H1 (cell line): Measurements from ENCODE around the gene NTNG2. TPM values are rescaled to one million over a fixed set of nuclear protein-coding genes. Genes with fewer than 3 reads are reported as not detected.

Experiments
- CTCF ChIA-PET: fragments of 300-600 bp; sonication (Branson Sonifier 250); formaldehyde crosslinking; loops from one replicate; lab custom pipeline; 2021; ENCODE audit not compliant: partially characterized antibody; lab: Charles Lee
- POLR2A ChIA-PET: fragments of 300-600 bp; sonication (Branson Sonifier 250); formaldehyde crosslinking; loops from one replicate; lab custom pipeline; 2021; ENCODE audit warnings: inconsistent platforms; ENCODE audit not compliant: partially characterized antibody; lab: Charles Lee
- DNase-seq, 2 experiments: peaks; one replicate each; pipeline versions ENCODE4 v3.0.0 to v3.0.0-alpha.2; 2010 to 2022; ENCODE audit warnings: low spot score in 2 of 2, low read depth in 1 of 2, mixed read lengths in 1 of 2
- FAIRE-seq: peaks from 2 replicates; lab custom pipeline; 2011; peaks lifted over from hg19 to GRCh38; lab: Jason Lieb, UNC
- H2AFZ ChIP-seq: 2 replicates; pipeline ENCODE4 v1.8.1; 2012; ENCODE audit warnings: low read length, inconsistent platforms
- H2AK5ac ChIP-seq: 2 replicates; pipeline ENCODE4 v1.6.1; 2013; ENCODE audit warnings: low read depth, low read length
- H2BK120ac ChIP-seq: replicated peaks from 2 replicates; pipeline ENCODE3; 2013; ENCODE audit warnings: low read depth, low read length, inconsistent platforms
- H2BK12ac ChIP-seq: 2 replicates; pipeline ENCODE4 v1.6.1; 2013; ENCODE audit warnings: low read depth, low read length
- H2BK15ac ChIP-seq: 2 replicates; pipeline ENCODE4 v1.6.1; 2013; ENCODE audit warnings: low read length
- H2BK20ac ChIP-seq: 2 replicates; pipeline ENCODE4 v1.6.1; 2013; ENCODE audit warnings: low read length
- H2BK5ac ChIP-seq: 2 replicates; pipeline ENCODE4 v1.6.1; 2013; ENCODE audit warnings: low read depth, low read length
- H3K14ac ChIP-seq: 2 replicates; pipeline ENCODE4 v1.6.1; 2013; ENCODE audit warnings: inconsistent platforms; ENCODE audit not compliant: insufficient read length
- H3K18ac ChIP-seq: 2 replicates; pipeline ENCODE4 v1.6.1; 2013; ENCODE audit warnings: low read length; ENCODE audit errors: extremely low read depth
- H3K23ac ChIP-seq: 2 replicates; pipeline ENCODE4 v1.6.1; 2013; ENCODE audit warnings: inconsistent platforms; ENCODE audit not compliant: insufficient read length
- H3K23me2 ChIP-seq: 2 replicates; pipeline ENCODE4 v1.6.1; 2013; ENCODE audit warnings: low read depth, low read length
- H3K27ac ChIP-seq: 2 replicates; pipeline ENCODE4 v1.6.1; 2011; ENCODE audit warnings: low read depth, low read length, inconsistent platforms
- H3K27me3 ChIP-seq, 4 experiments: replicated peaks in 1 of 4; 1 replicate in 1 of 4; 2 replicates in 3 of 4; pipeline versions ENCODE4 v1.6.1 to v1.8.1; 2011 to 2013; ENCODE audit warnings: low read length in 3 of 4, mild to moderate bottlenecking in 3 of 4, inconsistent platforms in 2 of 4, mixed read lengths in 2 of 4, moderate library complexity in 1 of 4; ENCODE audit not compliant: control insufficient read depth in 3 of 4, insufficient read depth in 3 of 4; ENCODE audit errors: extremely low read depth in 1 of 4
- H3K36me3 ChIP-seq, 4 experiments: 2 replicates each; pipeline versions ENCODE4 v1.6.1 to v1.8.1; 2011 to 2013; ENCODE audit warnings: mild to moderate bottlenecking in 4 of 4, low read length in 3 of 4, moderate library complexity in 2 of 4, control low read depth in 1 of 4, inconsistent platforms in 1 of 4; ENCODE audit not compliant: insufficient read depth in 4 of 4, control insufficient read depth in 2 of 4
- H3K4ac ChIP-seq: replicated peaks from 2 replicates; pipeline ENCODE3; 2013; ENCODE audit warnings: low read length, low read depth, mixed read lengths, inconsistent platforms; ENCODE audit not compliant: insufficient read length
- H3K4me1 ChIP-seq, 4 experiments: replicated peaks in 1 of 4; 1 replicate in 1 of 4; 2 replicates in 3 of 4; pipeline versions ENCODE4 v1.6.1 to v1.8.1; 2011 to 2013; ENCODE audit warnings: low read length in 3 of 4, inconsistent platforms in 2 of 4, mixed read lengths in 1 of 4; ENCODE audit not compliant: insufficient read depth in 4 of 4, control insufficient read depth in 3 of 4
- H3K4me2 ChIP-seq, 2 experiments: 2 replicates each; pipeline versions ENCODE4 v1.6.1 to v1.8.1; 2011 to 2013; ENCODE audit warnings: low read depth in 2 of 2, low read length in 2 of 2, control low read depth in 1 of 2, inconsistent platforms in 1 of 2, mild to moderate bottlenecking in 1 of 2; ENCODE audit not compliant: insufficient read depth in 1 of 2
- H3K4me3 ChIP-seq, 4 experiments: fragments of 200-600, 300-600 bp in 1 of 4; sonication (generic), shearing (Covaris generic), sonication (Bioruptor Twin) in 1 of 4; 2 replicates each; pipeline versions ENCODE4 v1.5.1 to v1.8.1; 2011 to 2016; ENCODE audit warnings: low read length in 4 of 4, low read depth in 3 of 4, control low read depth in 2 of 4, inconsistent platforms in 2 of 4, mild to moderate bottlenecking in 2 of 4, mixed read lengths in 1 of 4, moderate library complexity in 1 of 4; ENCODE audit not compliant: insufficient read depth in 2 of 4; ENCODE audit errors: extremely low read depth in 1 of 4
- H3K56ac ChIP-seq: replicated peaks from 2 replicates; pipeline ENCODE3; 2013; ENCODE audit warnings: low read depth, mild to moderate bottlenecking, mixed read lengths, low read length, inconsistent platforms; ENCODE audit not compliant: insufficient read length
- H3K79me1 ChIP-seq: 2 replicates; pipeline ENCODE4 v1.6.1; 2013; ENCODE audit warnings: low read depth, low read length, control low read depth
- H3K79me2 ChIP-seq, 2 experiments: 2 replicates each; pipeline versions ENCODE4 v1.6.1 to v1.8.1; 2012 to 2013; ENCODE audit warnings: low read length in 2 of 2, mild to moderate bottlenecking in 2 of 2, inconsistent platforms in 1 of 2; ENCODE audit not compliant: insufficient read depth in 2 of 2, control insufficient read depth in 1 of 2
- H3K9ac ChIP-seq, 4 experiments: replicated peaks in 1 of 4; 1 replicate in 1 of 4; 2 replicates in 3 of 4; pipeline versions ENCODE4 v1.6.1 to v1.8.1; 2011 to 2013; ENCODE audit warnings: low read depth in 3 of 4, low read length in 3 of 4, control low read depth in 2 of 4, mild to moderate bottlenecking in 2 of 4, moderate library complexity in 2 of 4, inconsistent platforms in 1 of 4; ENCODE audit errors: extremely low read depth in 1 of 4
- H3K9me3 ChIP-seq, 2 experiments: 2 replicates each; pipeline versions ENCODE4 v1.6.1 to v1.8.1; 2012 to 2013; ENCODE audit warnings: mild to moderate bottlenecking in 2 of 2, moderate library complexity in 2 of 2, control low read depth in 1 of 2, inconsistent platforms in 1 of 2, low read depth in 1 of 2, low read length in 1 of 2, mixed read lengths in 1 of 2; ENCODE audit not compliant: insufficient read depth in 2 of 2
- H4K20me1 ChIP-seq, 2 experiments: replicated peaks in 1 of 2; 2 replicates each; pipeline versions ENCODE3 to v1.8.1; 2011 to 2013; ENCODE audit warnings: inconsistent platforms in 2 of 2, low read length in 2 of 2, mild to moderate bottlenecking in 1 of 2; ENCODE audit not compliant: insufficient read depth in 2 of 2, control insufficient read depth in 1 of 2
- H4K5ac ChIP-seq: 2 replicates; pipeline ENCODE4 v1.6.1; 2013; ENCODE audit warnings: low read length, low read depth, mixed read lengths, inconsistent platforms; ENCODE audit not compliant: insufficient read length
- H4K8ac ChIP-seq: 2 replicates; pipeline ENCODE4 v1.8.0; 2013; ENCODE audit warnings: mild to moderate bottlenecking, moderate library complexity, low read length, inconsistent platforms; ENCODE audit not compliant: insufficient read depth; ENCODE audit errors: extremely low read depth
- H4K91ac ChIP-seq: replicated peaks from 2 replicates; pipeline ENCODE3; 2013; ENCODE audit warnings: low read length, mixed read lengths, inconsistent platforms; ENCODE audit not compliant: insufficient read length
- BCL11A ChIP-seq, 2 experiments: IDR thresholded peaks; one replicate each; pipeline ENCODE4 v1.6.1; 2011; ENCODE audit warnings: low read depth in 2 of 2, low read length in 2 of 2, mild to moderate bottlenecking in 2 of 2
- WGBS, 2 experiments: shearing (Covaris generic) in 1 of 2; methylation state at CpG; one replicate each; pipeline versions ENCODE4 v1.1.6 to v1.1.7; 2013 to 2015; ENCODE audit warnings: low lambda C conversion rate in 2 of 2, mixed read lengths in 2 of 2, inconsistent platforms in 1 of 2, low coverage in 1 of 2, missing lambda C conversion rate in 1 of 2; ENCODE audit not compliant: insufficient replicate concordance in 2 of 2, insufficient coverage in 1 of 2, insufficient read length in 1 of 2; ENCODE audit errors: extremely low coverage in 1 of 2, missing lambda C conversion rate in 1 of 2; 5-methylcytosine and 5-hydroxymethylcytosine counted together
- polyA plus RNA-seq, 7 experiments: library from polyadenylated mRNA; depleted of rRNA in 3 of 7; stranded (reverse) in 5 of 7; unstranded in 2 of 7; fragments of >200 nt in 5 of 7; fragments of 200-250 nt in 2 of 7; gene quantifications; 1 replicate in 5 of 7; 2 replicates in 1 of 7; 4 replicates in 1 of 7; pipeline versions ENCODE4 v1.2.1 to v1.2.3, GENCODE V29; 2011 to 2013; ENCODE audit warnings: missing spikeins in 2 of 7, mixed read lengths in 2 of 7
- total RNA-seq: library from RNA; stranded (reverse); fragmentation: NEBNext Ultra II Directional; extraction: Animal tissue kit (Norgen Biotek cat#: 25700); gene quantifications from 2 replicates; pipeline ENCODE4 v1.2.1, GENCODE V29; 2021

The NTNG2 gene
- total and polyA plus RNA-seq, 2 of the 8 experiments (the other 6 are each of a cell fraction or from before 2014, with no cell fraction given), result 1.4 to 1.5 TPM

DNA sequence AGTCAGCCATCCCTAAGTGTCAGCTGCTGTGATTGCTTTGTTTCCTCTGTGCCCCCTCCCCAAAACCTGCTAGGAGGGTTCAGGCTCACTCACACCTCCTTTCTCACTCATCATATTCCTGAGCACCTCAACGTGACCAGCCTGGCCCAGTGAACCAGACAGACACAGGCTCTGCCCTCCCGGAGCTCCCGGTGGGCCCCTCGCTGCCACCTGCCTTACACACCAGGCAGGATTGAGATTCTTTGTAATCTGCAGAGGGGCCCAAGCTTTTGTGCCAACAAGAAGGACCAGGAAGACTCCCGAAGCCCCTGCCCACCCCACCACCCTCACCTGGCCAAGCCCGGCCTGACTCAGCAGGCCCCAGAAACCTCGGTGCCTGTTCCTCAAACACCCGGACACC lies 87.8 kb downstream of the NTNG2 start:
- CTCF ChIA-PET, result interaction anchor here (0.6 to 9.9 kb wide), 11 partner anchors 10 to 491 kb away, joined by 3 to 87 read pairs (median 3); no protein-coding TSS in a partner anchor

More for the DNA sequence above, 87.8 kb downstream of the NTNG2 start:
- H2AK5ac ChIP-seq, result no peak overlapping the region
- H3K56ac ChIP-seq, result no peak overlapping the region
- no peak overlapping the region for H3K9ac ChIP-seq
- no peak overlapping the region for H2BK12ac ChIP-seq
- WGBS, 2 experiments, result 91% methylated on average over 8 of the region's 8 CpGs; no CpG with 5 or more reads in 1 of the 2 experiments
- POLR2A ChIA-PET, result no interaction called here
- no peak overlapping the region for H3K27ac ChIP-seq
- H3K4me1 ChIP-seq, result peaks cover 0 to 12% (median 2%) of the 10 kb centered on the region in 4 experiments; a peak in 3 of 7 replicates
- no peaks in the 10 kb centered on the region for H3K23me2 ChIP-seq
- FAIRE-seq, result no peak
- H3K79me2 ChIP-seq, result no peaks in the 10 kb centered on the region
- no peaks in the 10 kb centered on the region; a peak in 1 of 7 replicates for H3K27me3 ChIP-seq
- H4K5ac ChIP-seq, result no peak overlapping the region
- no peaks in the 10 kb centered on the region for H3K79me1 ChIP-seq
- H2BK5ac ChIP-seq, result no peak overlapping the region
- H2BK20ac ChIP-seq, result no peak overlapping the region
- no peak overlapping the region for H2BK15ac ChIP-seq
- H3K9me3 ChIP-seq, result peaks cover 18 to 20% of the 10 kb centered on the region in 2 experiments
- no peaks in the 10 kb centered on the region for H3K36me3 ChIP-seq
- H4K20me1 ChIP-seq, result no peaks in the 10 kb centered on the region
- H2BK120ac ChIP-seq, result no peak overlapping the region
- H4K8ac ChIP-seq, result no peak overlapping the region
- H4K91ac ChIP-seq, result no peak overlapping the region
- H3K23ac ChIP-seq, result no peak overlapping the region
- no peak overlapping the region for H3K14ac ChIP-seq
- no peak overlapping the region for H2AFZ ChIP-seq
- no peak for DNase-seq
- H3K4me2 ChIP-seq, result no peak overlapping the region
- no peak overlapping the region for H3K4me3 ChIP-seq
- no peak overlapping the region for H3K18ac ChIP-seq
- TF ChIP-seq BCL11A (IDR thresholded peaks at IDR 0.05; ENCODE audit: low read depth in 2 of 2, low read length in 2 of 2), result no peak
- H3K4ac ChIP-seq, result no peak overlapping the region
